Measurements from ENCODE around the gene OR52E8. TPM values are rescaled to one million over a fixed set of nuclear protein-coding genes. Genes with fewer than 3 reads are reported as not detected.

Gene OR52E8
- total RNA-seq, 1 experiment from 2014 or later = not detected

DNA sequence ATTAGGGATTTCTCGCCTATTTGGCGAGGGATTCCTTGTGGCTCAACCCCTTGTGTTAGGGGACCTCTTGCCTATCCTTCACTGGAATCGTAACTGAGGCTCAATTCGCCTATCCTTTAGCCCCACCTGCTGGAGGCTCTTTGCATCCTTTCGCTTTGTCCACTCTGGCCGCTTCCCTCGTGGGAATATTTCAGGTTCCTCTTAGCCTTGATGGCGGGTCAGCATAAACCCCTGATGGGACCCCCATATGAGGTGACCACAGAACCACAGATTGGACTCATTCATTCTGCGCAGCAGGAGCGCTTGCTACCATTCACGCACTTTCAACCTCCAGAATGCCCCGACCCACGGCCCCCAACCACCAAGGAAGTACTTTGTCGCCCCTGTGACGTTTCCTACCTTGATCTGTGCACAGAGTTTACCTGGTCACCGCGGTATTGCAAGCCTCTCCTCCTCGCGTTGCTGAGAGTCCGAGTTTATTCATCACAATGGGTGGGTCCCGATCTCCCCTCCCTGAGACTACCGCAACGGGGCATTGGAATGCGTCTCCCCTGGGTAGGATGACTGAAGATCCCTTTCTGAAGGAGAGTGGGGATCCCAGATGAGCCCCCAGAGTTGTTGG is 48.9 kb downstream of the OR52E8 start, which contains the start of gene OR52N2:
TSS of gene OR52N2 (plus strand) at position 425 of the 622 bp plus-strand sequence. CDS start 11,412 bp downstream, outside the sequence.
- peak; percentile 73 for DNase-seq (ENCODE audit: low spot score)

DNA sequence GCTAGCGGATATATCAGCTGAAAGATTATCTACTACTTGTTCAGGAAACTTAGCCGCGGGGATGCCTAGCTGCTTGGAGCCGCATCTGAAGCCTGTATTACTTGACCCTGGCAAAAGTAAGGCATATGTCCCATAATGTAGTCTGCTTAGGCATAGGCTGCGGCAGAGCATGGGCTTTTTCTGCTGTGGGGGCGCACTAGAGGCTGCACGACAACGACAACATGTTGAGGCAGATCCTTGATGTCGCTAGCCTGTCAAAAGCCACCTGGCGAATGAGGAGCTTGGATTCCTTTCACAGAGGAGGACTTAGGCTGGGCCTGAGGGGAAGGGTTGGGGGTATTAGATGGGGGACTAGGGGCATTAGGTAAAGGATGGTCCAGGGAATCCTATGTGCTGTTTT is 49.9 kb downstream of the OR52E8 start:
- DNase-seq (ENCODE audit: low spot score) = no peak

Other genes starting within 250 kb of the OR52E8 start
- 13.8 and 18.4 TPM in 2 replicates for gene TRIM34, start 232.7 kb downstream of the OR52E8 start, total RNA-seq (2014; rRNA removed; shearing (Covaris generic))
- gene TRIM5, start 172.6 kb downstream of the OR52E8 start, total RNA-seq (2014; rRNA removed; shearing (Covaris generic)) = 32.9 and 47.7 TPM in 2 replicates
- gene TRIM22, start 167.9 kb downstream of the OR52E8 start, total RNA-seq (2014; rRNA removed; shearing (Covaris generic)) = 34.9 and 43.0 TPM in 2 replicates
- not detected in 2 replicates for gene OR56B1, start 121.2 kb downstream of the OR52E8 start, total RNA-seq (2014; rRNA removed; shearing (Covaris generic))
- not detected in 2 replicates for gene OR52N4, start 103.4 kb downstream of the OR52E8 start, total RNA-seq (2014; rRNA removed; shearing (Covaris generic))
- gene OR52N5, start 74.3 kb downstream of the OR52E8 start, total RNA-seq (2014; rRNA removed; shearing (Covaris generic)) = not detected in 2 replicates
- gene OR52N1, start 66.4 kb downstream of the OR52E8 start, total RNA-seq (2014; rRNA removed; shearing (Covaris generic)) = not detected in 2 replicates
- gene OR52N2, start 48.8 kb downstream of the OR52E8 start, total RNA-seq (2014; rRNA removed; shearing (Covaris generic)) = not detected in 2 replicates
- gene OR52E6, start 15.8 kb downstream of the OR52E8 start, total RNA-seq (2014; rRNA removed; shearing (Covaris generic)) = not detected in 2 replicates
- not detected in 2 replicates for gene OR52E4, start 22.9 kb upstream of the OR52E8 start, total RNA-seq (2014; rRNA removed; shearing (Covaris generic))
- not detected in 2 replicates for gene OR52E5, start 35.5 kb upstream of the OR52E8 start, total RNA-seq (2014; rRNA removed; shearing (Covaris generic))
- not detected in 2 replicates for gene OR56A3, start 84.6 kb upstream of the OR52E8 start, total RNA-seq (2014; rRNA removed; shearing (Covaris generic))
- not detected in 2 replicates for gene OR56A5, start 110.8 kb upstream of the OR52E8 start, total RNA-seq (2014; rRNA removed; shearing (Covaris generic))
- gene OR52L1, start 129.3 kb upstream of the OR52E8 start, total RNA-seq (2014; rRNA removed; shearing (Covaris generic)) = not detected in 2 replicates
- gene OR56A4, start 149.3 kb upstream of the OR52E8 start, total RNA-seq (2014; rRNA removed; shearing (Covaris generic)) = not detected in 2 replicates
- gene OR56A1, start 173.1 kb upstream of the OR52E8 start, total RNA-seq (2014; rRNA removed; shearing (Covaris generic)) = not detected in 2 replicates
- gene OR56B4, start 250.0 kb upstream of the OR52E8 start, total RNA-seq (2014; rRNA removed; shearing (Covaris generic)) = not detected in 2 replicates